ENCODE measurements around the gene MAGI2.
A peak's percentile ranks its signal among the peaks of the same experiment; 100 is the strongest.
"Not testable (repeated sequence)": the region's sequence is repeated elsewhere in the genome, so short reads cannot be mapped to it uniquely, and the experiment has no call there.

Gene MAGI2

DNA sequence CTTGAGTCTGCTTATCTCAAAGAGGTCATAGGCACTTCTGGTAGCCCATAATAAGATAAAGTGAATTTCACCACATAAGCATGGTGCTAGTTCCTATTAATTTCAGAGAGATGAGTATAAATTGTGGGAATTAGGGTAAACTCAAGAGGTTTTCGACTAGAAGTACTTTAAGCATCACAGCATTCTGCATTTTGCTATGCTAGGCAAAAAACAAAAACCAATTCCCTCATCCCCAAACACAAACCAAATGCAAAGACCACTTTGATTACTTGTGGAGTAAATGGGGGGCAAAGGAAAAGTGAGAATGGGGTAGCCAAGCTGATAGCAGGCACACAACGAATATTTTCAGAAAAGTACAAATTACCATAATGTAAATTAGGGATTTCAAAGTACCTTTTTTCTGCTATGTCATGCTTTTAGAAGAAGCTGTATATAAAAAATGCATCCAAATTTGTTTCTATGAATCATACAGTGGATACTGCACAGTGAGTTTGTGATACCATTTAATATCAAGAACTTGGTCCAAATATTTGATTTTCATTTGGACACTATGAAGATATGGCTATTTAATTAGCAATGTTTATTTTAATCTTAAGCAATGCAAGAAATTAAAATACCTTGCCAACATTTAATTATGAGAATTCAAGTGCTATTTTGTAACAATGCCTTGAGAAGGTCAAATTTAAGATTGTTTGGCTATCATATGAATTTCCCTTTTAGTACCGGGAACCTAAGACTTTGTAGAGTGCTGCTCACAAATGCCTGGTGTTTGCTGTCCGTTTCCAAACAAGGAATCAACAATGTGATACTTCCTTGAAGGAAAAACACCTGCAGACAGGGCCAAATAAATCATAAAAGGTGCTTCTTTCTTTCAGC is 1199.4 kb downstream of the MAGI2 start:
- DNase-seq = no peak

DNA sequence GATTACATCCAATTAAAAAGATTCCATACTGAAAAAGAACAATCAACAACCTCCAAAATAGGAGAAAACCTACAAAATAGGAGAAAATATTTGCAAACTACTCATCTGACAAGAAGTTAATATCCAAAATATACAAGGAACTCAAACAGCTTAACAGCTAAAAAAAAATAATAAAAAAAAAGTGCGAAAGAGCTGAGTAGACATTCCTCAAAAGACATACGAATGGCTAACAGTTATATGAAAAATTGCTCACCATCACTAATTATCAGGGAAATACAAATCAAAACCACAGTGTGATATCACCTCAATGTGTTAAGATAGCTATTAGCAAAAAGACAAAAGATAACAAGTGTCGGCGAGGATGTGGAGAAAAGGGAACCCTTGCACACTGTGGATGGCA is 1204.6 kb downstream of the MAGI2 start:
- no peak for DNase-seq

DNA sequence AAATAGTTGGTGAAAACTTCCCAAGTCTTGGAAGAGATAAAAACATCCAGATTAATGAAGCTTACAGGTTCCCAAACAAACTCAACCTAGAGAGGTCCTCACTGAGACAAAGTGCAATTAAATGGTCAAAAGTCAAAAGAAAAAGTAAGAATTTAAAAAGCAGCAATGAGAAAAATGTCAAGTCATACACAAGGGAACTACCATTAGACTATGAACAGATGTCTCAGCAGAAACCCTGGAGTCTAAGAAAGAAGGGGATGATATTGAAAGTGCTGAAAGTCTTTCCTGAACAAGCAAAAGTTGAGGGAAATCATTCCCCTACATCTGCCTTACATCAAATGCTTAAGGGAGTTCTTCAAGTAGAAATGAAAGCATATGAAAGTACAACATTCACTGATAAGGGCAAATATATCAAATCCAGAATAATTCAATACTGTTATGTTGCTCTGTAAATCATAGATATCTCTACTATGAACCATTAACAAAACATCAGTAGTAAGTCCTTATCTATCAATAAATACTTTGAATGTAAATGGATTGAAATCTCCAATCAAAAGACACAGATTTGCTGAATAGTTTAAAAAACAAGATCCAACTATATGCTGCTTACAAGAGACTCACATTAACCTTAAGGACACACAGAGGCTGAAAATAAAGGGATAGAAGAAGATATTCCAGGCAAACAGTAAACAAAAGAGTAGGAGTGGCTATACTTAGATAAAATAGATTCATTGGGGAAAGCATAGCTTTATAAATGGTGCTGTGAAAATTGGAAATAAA is 1205.4 kb downstream of the MAGI2 start:
- DNase-seq = no peak

DNA sequence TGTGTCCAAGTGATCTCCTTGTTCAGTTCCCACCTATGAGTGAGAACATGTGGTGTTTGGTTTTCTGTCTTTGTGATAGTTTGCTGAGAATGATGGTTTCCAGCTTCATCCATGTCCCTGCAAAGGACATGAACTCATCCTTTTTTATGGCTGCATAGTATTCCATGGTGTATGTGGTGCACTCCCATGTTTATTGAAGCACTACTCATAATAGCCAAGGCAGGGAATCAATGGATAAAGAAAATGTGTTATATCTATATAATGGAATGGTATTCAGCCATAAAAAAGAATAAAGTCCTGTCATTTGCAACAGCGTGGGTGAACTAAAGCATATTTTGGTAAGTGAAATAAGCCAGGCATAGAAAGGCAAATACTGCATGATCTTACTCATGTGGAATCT is 1213.3 kb downstream of the MAGI2 start:
- DNase-seq = not testable (repeated sequence)

DNA sequence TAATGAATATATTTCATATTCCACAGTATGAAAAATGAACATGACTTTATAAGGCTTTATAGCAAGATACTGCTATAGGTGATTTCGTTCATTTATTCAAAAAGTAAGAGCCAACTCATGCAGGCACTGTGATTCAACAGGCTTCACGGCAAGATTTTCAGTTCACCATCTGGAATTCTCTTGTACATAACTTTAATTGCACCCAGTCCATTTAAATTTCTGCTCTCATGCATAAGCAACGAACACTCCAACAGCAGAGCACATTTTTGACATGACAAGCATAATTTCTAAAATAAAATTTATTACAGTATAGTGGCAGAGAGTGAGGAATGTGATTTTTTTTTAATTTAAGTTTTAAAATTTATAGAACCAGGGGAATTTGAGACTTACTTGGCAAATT is 1218.8 kb downstream of the MAGI2 start:
- no peak for DNase-seq

GRCh38 chr7:78232806-78233205 is 1220.7 kb downstream of the MAGI2 start:
- no peak for DNase-seq

DNA sequence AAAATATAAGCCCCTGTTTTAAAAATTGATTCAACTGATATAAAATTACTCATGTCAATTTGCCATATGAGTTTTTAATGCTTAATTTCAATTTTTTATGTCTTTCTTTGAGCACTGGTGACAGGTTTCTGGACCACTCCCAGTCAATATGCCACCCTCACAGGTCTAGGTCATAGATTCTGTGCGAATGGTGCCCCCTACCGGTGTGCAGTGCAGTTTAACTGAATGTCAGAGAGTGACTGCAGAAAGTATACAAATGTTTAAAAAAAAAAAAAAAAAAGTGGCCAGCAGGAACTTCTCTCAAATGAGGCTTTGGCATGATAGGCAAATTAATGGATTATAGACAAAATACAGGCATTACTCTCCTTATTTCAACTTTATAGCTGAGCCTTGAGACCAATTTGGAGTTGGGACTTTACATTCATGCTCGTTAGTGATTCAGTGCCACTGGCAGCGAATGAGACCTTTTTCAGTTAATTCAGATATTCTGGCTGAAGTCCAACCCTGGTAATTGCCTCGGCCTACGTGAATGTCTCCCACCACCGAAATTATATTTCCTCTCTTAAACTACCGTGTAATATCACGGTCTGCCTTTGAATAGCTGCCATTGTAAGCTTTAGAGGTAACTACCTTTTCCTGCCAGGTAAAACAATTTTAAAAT is 1227.3 kb downstream of the MAGI2 start:
- DNase-seq = peak; percentile 61

- DNase-seq = no peak
Measured at GRCh38 chr7:78225534-78225933, 1227.9 kb downstream of the MAGI2 start.

- no peak for DNase-seq
Measured at GRCh38 chr7:78224923-78225322, 1228.5 kb downstream of the MAGI2 start.

GRCh38 chr7:78223598-78223997 is 1229.9 kb downstream of the MAGI2 start:
- DNase-seq = no peak

DNA sequence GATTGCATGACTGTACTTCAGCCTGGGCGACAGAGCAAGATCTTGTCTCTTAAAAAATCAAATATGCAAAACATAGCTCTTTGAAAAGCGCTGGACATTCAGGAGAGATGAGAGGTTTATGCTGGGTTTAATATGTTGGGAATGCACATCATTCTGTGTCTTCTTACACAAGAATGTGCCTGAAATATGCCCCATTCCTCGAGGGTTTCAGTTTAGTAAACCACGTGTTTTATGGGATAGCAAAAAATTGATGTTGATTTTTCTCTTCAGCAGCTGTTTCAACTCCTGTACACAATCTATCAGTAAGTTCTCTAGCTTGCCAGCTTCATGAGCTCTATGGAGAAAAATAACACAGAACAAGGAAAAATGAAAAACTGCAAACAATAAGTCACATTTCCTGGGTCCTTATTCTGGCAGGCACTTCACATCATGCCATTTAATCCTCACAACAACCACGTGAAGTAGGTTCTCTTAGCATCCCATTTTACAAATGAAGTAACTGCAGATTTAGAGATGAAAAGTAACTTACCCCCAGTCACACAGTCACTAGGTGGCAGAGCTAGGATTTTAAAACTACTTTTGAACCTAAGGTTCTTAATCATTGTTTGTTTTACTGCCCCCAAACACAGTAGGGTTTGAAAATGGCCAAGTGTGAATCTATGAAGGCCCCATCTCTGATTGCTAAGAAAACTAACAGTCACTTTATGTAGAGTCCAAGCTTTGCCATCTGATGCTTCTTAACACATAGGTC is 1231.3 kb downstream of the MAGI2 start:
- DNase-seq = no peak

DNA sequence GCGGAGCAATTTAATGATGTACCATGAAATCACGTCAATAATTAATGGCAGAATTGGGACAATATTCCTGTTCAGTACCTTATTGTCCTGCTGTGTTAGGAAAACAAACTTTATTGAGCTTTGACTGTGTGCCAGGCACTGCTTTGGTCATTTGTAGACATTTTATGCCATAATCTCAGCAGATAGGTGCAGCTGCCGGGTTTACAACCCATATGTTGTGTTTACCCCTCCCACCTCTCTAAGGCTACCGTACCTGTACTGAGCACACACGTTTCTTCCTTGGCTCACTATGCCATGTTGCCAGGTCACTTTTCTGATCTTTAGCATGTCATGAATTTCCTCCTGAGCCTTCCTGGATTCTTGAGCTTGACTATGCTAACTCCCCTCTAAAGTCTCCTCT is 1232.7 kb downstream of the MAGI2 start:
- peak; percentile 64 for DNase-seq

DNA sequence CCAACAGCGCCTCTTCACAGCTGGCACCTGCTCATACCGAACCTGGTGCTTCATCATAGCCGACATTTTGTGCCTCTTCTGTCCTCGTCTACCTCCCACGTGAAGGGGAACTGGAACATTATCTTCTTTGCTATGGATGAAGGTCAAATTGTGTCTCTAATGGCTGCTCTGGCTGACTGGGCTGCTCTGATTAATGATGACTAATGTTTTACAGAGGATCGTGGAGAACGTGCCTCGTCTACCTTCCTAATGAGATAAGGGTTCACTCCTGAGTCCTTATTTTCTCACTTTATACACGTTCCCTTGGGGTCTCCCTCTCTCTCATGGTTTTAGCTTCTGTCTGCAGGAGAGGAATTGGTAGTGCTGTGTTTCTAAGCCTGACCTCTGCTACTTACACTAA is 1234.6 kb downstream of the MAGI2 start:
- no peak for DNase-seq

DNA sequence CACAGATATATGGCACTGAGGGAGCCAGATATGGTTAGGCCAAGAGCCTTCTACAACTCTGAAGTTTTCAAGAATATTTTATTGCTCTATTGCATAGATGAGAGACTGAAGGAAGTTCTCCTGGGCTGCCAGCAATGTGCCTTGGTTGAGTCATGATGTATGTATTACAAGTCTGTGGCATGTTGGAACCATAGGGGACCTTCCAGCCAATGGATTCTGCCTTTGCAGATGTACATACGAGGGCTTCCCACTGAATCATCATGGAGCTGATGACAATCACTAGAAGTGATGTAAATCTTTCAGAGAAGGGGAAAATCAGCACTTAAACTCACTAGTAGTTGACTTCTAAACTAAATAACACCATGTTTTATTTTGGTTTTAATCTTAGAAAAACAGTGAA is 1235.4 kb downstream of the MAGI2 start:
- no peak for DNase-seq

- DNase-seq = no peak
Measured at GRCh38 chr7:78215199-78215598, 1238.3 kb downstream of the MAGI2 start.

GRCh38 chr7:78213402-78213801 is 1240.1 kb downstream of the MAGI2 start:
- no peak for DNase-seq

DNA sequence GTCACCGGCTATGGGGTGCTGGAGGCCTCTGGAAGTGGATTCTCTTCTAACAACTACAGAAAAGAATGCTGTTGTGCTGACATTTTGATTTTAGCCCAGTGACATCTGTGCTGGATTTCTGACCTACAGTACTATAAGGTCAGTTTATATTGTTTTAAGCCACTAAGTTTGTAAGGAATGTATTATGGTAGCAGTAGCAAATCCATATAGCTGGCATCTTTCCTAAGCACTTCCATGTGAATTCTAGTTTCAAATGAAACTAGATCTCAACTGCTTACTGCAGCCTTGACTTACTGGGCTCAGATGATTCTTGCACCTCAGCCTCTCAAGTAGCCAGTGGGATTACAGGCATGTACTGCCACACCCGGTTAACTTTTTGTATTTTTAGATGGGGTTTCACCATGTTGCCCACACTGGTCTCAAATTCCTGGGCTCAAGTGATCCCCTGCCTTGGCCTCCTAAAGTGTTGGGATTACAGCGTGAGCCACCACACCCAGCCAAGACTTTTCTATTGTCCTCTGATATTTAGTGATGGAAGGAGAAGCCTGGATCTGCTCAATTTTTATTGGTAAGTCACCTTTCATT is 1240.9 kb downstream of the MAGI2 start:
- DNase-seq = no peak

- DNase-seq = no peak
Measured at GRCh38 chr7:78207269-78207668, 1246.2 kb downstream of the MAGI2 start.

DNA sequence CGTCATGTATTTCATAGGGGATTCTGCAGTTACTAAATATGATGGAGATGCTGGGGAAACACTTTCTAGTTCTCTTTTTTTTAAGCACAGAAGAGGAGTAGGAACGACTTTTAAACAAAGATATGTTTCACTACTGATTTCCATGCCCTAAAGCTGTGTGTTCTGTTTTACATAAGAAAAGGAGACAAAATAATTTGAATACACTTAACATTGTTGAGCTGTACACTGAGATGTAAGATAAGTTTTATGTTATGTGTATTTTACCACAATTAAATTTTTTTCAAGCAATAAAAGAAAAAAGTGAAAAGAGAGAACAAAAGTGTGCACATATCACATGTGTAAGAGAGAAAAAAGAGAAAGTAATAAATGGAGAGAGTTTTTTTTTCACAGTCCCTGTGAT is 1246.7 kb downstream of the MAGI2 start:
- DNase-seq = no peak

DNA sequence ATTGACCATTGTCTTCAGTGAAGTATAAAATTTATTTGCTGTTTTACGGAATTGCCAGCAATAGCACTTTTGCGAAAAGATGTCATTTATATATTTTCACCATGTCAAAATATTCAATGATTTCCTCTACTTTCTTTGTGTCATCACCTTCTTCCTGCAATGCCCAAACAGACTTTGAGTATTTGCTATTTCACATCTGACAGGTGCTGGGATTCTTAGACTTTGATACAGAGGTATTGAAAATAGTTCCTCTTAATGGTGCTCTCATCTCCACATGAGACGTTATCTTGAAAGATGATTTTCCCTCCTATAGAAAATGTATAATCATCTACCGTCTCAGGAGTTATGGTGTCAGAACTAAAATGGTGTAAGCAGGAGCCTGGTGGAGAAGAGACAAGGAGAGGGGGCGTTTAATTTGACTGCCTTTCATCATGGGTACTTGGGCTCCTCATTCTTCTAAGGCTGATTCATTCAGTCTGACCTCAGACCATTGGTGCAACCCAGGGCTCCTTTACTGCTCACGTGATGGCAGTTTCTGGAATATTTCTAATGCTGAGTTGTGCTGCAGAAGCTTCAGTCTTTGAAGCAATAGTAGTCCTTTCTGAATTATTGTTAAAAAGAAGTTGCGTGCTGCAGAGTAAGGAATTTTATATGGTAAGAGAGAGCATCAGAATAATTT is 1250.3 kb downstream of the MAGI2 start:
- no peak for DNase-seq

DNA sequence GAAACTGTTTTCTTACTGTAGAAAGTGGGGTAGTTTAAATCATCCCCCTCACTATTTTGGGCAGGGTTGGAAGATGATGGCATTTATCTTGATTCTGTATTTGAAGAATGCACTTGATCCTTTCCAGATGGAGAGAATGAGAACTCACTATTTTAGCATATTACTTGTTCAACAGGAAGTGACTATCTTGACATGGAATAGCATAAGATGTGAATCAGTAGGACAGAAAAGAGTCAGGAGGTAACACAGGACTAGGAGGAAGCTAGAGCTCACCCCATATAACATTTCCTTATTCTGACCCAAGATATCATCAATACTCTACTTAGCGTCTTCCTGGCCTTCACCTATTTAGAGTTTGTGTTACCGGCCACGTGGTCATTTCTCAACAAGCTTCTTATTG is 1254.7 kb downstream of the MAGI2 start:
- DNase-seq = no peak

GRCh38 chr7:78197447-78197846 is 1256.0 kb downstream of the MAGI2 start:
- DNase-seq = no peak

Measured in COR-L47 (cell line).